NCI-H510A treated with DMSO at 0.1 percent for 48 hours (cell line): Measurements from ENCODE around the gene KIDINS220.

Experiments
- DNase-seq: peaks from one replicate; lab custom pipeline; 2025; lab: John Stamatoyannopoulos, UW

Gene KIDINS220

GRCh38 chr2:8836971-8837794 is at the start of gene KIDINS220:
KIDINS220 (minus strand) TSS chr2:8837613; CDS start chr2:8827093, 10,520 bp downstream.
- DNase-seq, result peak; percentile 40

GRCh38 chr2:8886876-8887275 is 49.5 kb upstream of the KIDINS220 start:
- no peak for DNase-seq

- no peak for DNase-seq
These were observed 48.7 kb upstream of the KIDINS220 start for GRCh38 chr2:8886202-8886518.

GRCh38 chr2:8885449-8886201 is 48.2 kb upstream of the KIDINS220 start:
- DNase-seq, result no peak

GRCh38 chr2:8884812-8885211 is 47.4 kb upstream of the KIDINS220 start:
- no peak for DNase-seq

GRCh38 chr2:8882094-8882493 is 44.7 kb upstream of the KIDINS220 start:
- no peak for DNase-seq

GRCh38 chr2:8877894-8878293 is 40.5 kb upstream of the KIDINS220 start:
- DNase-seq, result no peak

- no peak for DNase-seq
These were observed 39.9 kb upstream of the KIDINS220 start for GRCh38 chr2:8877332-8877731.

GRCh38 chr2:8876628-8877027 is 39.2 kb upstream of the KIDINS220 start:
- no peak for DNase-seq

GRCh38 chr2:8872821-8873432 is 35.5 kb upstream of the KIDINS220 start:
- DNase-seq, result peak; percentile 44

GRCh38 chr2:8870441-8870840 is 33.0 kb upstream of the KIDINS220 start:
- no peak for DNase-seq

GRCh38 chr2:8867363-8867762 is 29.9 kb upstream of the KIDINS220 start:
- DNase-seq, result no peak

- no peak for DNase-seq
These were observed 26.0 kb upstream of the KIDINS220 start for GRCh38 chr2:8863331-8863953.

GRCh38 chr2:8862230-8862629 is 24.8 kb upstream of the KIDINS220 start:
- DNase-seq, result no peak

GRCh38 chr2:8861797-8862196 is 24.4 kb upstream of the KIDINS220 start:
- DNase-seq, result no peak

GRCh38 chr2:8860239-8860638 is 22.8 kb upstream of the KIDINS220 start:
- DNase-seq, result no peak

- DNase-seq, result no peak
These were observed 21.5 kb upstream of the KIDINS220 start for GRCh38 chr2:8858910-8859309.

GRCh38 chr2:8858264-8858663 is 20.9 kb upstream of the KIDINS220 start:
- DNase-seq, result no peak

- DNase-seq, result no peak
These were observed 20.3 kb upstream of the KIDINS220 start for GRCh38 chr2:8857709-8858108.

GRCh38 chr2:8856176-8856575 is 18.8 kb upstream of the KIDINS220 start:
- no peak for DNase-seq

GRCh38 chr2:8855010-8855409 is 17.6 kb upstream of the KIDINS220 start:
- DNase-seq, result no peak

- no peak for DNase-seq
These were observed 16.0 kb upstream of the KIDINS220 start for GRCh38 chr2:8853426-8853825.
